Activated CD4-positive, alpha-beta T cell treated with anti-CD3 and anti-CD28 coated beads for 48 hours (primary cell): Measurements from ENCODE around the gene MUC5AC.
"Not testable (repeated sequence)": the region's sequence is repeated elsewhere in the genome, so short reads cannot be mapped to it uniquely, and the experiment has no call there.

Source experiments
- DNase-seq: peaks from one replicate; pipeline ENCODE4 v3.0.0-alpha.2; 2020

MUC5AC gene

GRCh38 chr11:1209371-1210057, 51.8 kb downstream of the MUC5AC start:
- no peak for DNase-seq

GRCh38 chr11:1211838-1212237, 54.1 kb downstream of the MUC5AC start:
- no peak for DNase-seq

DNA sequence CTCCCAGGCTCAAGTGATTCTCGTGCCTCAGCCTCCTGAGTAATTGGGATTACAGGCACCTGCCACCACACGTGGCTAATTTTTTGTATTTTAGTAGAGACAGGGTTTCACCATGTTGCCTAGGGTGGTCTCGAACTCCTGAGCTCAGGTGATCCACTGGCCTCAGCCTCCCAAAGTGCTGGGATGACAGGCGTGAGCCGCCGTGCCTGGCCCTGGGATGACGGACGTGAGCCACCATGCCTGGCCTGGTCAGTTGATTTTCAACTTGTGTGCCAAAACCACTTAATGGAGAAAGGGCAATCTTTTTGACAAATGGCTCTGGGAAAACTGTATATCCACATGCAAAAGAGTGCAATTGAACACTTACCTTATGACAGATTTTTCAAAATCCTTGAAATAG, 58.1 kb downstream of the MUC5AC start:
- DNase-seq, result not testable (repeated sequence)

- DNase-seq, result no peak
Measured at GRCh38 chr11:1217151-1217550, 59.4 kb downstream of the MUC5AC start.

- DNase-seq, result no peak
Measured at GRCh38 chr11:1218256-1218787, 60.6 kb downstream of the MUC5AC start.

DNA sequence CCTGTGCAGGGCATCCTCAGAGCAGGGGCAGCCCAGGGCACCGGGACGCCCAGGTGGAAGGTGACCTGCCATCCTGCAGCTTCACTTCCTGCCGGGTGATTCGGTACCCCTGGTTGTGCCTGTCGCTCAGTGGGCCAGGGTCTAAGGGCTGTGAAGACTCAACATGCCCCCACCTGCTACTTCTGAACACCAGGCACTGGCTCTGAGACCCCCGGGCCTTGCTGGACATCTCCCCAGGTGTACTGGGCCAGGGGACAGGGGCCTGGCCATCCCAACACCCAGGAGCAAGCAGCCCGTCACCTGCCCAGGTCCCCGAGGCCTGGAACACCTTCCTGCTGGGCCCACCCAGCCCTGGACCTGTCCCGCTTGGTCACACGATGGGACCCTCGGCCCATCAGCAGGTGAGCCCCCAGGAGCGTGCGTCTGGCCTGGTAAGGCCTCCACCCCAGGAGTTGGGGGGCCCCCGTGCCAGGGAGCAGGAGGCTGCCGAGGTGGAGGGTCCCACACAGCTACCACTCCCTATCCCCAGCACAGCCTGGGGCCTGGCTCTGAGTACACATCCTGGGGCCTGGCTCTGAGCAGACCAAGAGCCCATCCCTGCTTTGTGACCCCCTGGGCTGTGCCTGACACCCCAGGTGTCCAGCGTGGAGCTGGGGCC, 61.2 kb downstream of the MUC5AC start:
- DNase-seq, result no peak

DNA sequence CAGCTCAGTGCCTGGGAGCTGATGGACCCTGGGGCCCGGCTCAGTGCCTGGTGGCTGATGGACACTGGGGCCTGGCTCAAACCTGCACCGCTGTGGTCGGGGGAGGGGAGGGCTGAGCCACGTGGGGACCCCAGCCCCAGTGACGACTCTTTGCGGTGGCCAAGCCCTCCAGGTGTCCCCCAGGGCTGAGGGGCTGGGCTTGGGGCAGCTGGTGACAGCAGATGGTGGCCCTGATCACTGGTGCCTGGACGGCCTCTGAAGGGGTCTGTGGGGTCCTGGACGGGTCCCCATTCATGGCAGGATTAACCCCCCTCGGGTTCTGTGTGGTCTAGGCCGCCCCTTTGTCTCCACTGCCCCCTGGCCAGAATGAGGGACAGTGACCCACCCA, 61.7 kb downstream of the MUC5AC start:
- DNase-seq, result no peak

DNA sequence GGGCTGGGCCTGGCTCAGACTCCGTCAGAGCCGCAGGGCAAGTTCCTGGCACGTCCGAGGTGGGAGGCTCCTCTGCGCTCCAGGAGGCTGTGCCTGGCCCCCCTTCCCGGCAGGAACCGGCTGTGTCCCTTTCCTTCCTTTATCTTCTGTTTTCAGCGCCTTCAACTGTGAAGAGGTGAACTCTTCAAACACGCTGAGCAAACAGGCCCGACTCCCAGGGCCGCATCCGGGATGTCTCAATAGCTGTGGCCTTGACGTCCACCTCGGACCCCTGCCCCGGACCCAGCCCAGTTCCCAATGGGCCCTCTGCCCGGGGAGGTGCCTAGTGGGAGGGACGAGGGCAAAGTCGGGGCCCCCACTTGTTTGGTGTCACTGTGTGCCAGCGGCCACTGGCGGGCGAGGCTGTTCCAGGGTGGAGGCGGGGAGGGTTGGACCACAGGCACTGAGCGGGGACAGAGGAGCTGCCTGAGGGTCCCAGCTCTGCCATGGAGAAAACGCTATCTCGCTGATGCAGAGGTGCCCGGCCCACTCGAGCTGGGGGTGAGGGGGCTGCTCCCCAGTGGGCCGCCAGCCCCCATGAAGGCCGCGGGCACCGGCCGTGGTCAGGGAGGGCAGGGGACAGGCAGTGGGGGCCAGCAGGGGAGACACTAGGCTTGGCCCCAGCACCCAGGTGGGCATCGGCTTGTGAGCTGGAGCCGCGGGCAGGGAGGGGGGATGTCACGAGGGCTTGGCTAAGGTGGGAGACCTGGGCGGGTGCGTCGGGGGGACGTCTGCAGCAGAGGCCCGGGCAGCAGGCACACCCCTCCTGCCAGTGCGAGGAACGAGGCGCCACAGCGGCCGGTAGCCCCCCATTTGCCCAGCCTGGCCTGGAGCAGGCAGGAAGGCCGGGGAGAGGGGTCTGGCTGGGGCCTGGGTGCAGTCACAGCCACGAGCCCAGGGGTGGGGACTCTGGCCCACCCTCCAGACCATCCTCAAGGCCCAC, 62.4 kb downstream of the MUC5AC start:
- no peak for DNase-seq

- DNase-seq, result no peak
Measured at GRCh38 chr11:1220941-1221721, 63.4 kb downstream of the MUC5AC start.

DNA sequence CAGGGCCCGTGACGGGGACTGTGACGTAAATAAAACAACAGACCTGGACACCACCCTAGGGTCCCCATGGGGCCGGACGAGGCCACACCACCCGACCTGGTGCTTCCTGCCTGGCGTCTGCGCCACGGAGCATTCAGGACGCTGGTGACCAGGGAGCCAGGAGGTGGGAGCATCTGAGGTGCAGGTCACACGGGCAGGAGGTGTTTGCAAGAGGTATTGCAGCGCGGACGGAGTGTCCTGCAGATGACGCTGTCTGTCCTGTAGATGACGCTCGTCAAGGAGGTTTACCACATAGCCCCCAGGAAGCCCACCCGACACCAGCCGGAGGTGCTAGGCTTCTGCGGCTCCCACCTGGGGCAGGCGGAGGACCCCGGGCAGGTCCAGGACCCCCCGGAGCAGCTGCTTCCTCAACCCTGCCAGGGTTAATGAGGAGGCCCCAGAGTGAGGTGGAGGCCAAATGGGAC, 64.1 kb downstream of the MUC5AC start:
- DNase-seq, result no peak

DNA sequence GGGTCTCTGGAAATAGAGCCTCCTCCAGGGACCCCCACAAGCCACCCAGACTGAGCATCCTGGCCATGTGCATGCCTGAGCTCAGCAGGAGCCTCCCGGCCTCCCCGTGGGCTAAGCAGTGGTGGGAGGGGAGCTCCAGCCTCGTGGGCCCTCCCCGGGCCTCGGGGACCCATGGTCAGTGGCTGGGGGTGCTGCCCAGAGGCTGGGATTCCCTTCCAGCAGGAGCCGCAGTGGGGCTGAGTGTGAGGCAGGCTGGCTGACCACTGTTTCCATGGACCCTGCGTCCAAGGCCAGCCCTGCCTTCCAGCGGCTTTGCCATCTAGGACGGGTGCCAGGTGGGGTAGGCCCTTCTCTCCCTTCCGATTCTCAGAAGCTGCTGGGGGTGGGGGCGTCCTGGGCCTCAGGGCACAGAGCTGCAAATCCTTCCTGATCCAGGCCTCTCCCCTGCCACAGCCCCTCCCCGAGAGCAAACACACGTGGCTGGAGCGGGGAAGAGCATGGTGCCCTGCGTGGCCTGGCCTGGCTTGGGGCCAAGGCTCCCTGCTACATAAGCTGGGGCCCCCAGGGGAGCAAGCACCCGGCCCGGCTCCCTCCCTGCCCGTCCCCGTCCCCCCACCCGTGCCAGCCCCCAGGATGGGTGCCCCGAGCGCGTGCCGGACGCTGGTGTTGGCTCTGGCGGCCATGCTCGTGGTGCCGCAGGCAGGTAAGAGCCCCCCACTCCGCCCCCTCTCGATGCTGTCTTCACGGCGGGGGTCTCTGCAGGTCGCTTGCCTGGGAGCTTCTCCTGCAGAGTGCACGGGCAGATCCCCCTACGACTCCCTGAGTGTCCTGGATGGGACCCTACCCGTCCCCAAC, 65.0 kb downstream of the MUC5AC start, which contains the start of gene MUC5B:
TSS of gene MUC5B (plus strand) at position 576 of the 855 bp plus-strand sequence. CDS start at position 634, 58 bp downstream.
- DNase-seq, result no peak

GRCh38 chr11:1223346-1224110, 65.8 kb downstream of the MUC5AC start:
- DNase-seq, result no peak

- DNase-seq, result no peak
Measured at GRCh38 chr11:1224111-1224490, 66.3 kb downstream of the MUC5AC start.

- no peak for DNase-seq
Measured at GRCh38 chr11:1224491-1225385, 67.0 kb downstream of the MUC5AC start.

- DNase-seq, result no peak
Measured at GRCh38 chr11:1225386-1226225, 67.9 kb downstream of the MUC5AC start.

DNA sequence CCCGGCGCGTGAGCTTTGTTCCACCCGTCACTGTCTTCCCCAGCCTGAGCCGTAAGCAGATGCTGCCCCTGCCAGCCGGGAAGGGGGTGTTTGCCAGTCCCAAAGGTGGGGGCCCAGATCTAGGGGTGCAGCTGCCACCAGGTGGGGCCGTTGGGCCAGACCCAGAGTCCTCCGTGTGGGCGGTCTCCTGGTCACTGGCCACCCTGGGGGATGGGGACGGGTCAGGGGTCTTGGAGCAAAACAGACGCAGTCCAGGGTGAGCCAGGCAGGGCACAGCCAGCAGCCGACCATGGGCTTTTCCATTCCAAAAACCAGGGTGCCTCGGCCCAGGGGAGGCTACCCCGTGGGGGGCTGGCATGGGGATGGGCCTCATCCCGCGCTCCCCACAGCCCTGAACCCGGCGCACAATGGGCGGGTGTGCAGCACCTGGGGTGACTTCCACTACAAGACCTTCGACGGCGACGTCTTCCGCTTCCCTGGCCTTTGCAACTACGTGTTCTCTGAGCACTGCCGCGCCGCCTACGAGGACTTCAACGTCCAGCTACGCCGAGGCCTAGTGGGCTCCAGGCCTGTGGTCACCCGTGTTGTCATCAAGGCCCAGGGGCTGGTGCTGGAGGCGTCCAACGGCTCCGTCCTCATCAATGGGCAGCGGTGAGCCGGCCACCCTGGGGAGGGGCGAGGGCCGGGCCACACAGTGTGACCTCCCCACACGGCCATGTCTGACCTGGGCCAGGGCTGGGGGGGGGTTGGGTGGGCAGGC, 68.7 kb downstream of the MUC5AC start:
- DNase-seq, result no peak

DNA sequence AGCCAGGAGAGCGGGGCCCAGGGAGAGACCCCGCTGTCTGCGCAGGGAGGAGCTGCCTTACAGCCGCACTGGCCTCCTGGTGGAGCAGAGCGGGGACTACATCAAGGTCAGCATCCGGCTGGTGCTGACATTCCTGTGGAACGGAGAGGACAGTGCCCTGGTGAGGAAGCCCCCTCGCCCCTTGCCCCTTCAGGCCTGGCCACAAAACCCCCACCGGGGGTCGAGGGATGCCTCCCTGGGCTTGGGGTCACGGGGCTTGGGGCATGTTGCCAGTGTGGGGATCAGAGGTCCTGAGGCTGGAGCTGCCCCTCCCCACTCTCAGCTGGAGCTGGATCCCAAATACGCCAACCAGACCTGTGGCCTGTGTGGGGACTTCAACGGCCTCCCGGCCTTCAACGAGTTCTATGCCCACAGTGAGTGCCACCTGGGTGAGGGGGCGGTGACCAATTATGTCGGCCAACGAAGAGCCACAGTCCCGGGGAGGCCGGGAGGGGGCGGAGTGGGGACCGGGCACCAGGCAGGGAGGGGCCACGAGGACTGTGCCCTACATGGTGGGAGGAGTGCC, 69.3 kb downstream of the MUC5AC start:
- DNase-seq, result no peak
